Measurements from ENCODE around the gene DENND5A.

- no peak for TF ChIP-seq CTCF (IDR thresholded peaks at IDR 0.05)
- no peak for TF ChIP-seq POLR2A (IDR thresholded peaks at IDR 0.05)
Measured at GRCh38 chr11:9172389-9172788, 92.8 kb downstream of the DENND5A start.
